Rectal smooth muscle tissue (tissue), 1 donor: ENCODE results near the gene ANKIB1.
A peak's percentile ranks its signal among the peaks of the same experiment; 100 is the strongest.

ENCODE experiments used
- H3K27ac ChIP-seq: one replicate; pipeline ENCODE4 v1.7.0; 2013; ENCODE audit warnings: low read depth, low read length, inconsistent platforms
- H3K27me3 ChIP-seq: one replicate; pipeline ENCODE4 v1.7.0; 2013; ENCODE audit warnings: low read length; ENCODE audit not compliant: control insufficient read depth, insufficient read depth
- H3K36me3 ChIP-seq: one replicate; pipeline ENCODE4 v1.7.0; 2013; ENCODE audit warnings: low read length; ENCODE audit not compliant: control insufficient read depth, insufficient read depth
- H3K4me1 ChIP-seq: one replicate; pipeline ENCODE4 v1.7.0; 2013; ENCODE audit warnings: low read length; ENCODE audit not compliant: control insufficient read depth, insufficient read depth
- H3K4me3 ChIP-seq: one replicate; pipeline ENCODE4 v1.7.0; 2013; ENCODE audit warnings: low read length
- H3K9ac ChIP-seq: one replicate; pipeline ENCODE4 v1.7.0; 2013; ENCODE audit warnings: low read length

The ANKIB1 gene

DNA sequence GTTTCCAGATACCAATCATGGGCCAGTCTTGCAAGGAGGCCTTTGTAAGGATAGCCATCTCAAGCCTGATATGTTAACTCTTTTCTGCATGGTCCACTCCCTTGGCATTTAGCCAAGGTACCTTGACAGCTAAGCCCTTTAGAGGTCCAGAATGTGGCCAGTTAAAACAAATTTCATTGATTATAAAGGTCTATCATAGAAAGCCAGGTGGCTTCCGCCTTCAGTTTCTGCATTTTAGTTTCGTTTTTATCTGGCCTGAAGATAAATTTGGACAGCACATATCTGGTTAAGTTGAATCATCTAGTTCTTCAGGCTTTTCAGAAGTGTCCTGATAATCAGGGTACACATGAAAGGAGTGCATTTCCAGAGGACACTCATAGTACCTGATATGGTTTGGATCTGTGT, 30.7 kb downstream of the ANKIB1 start:
- no peaks in the 10 kb centered on the region for H3K27me3 ChIP-seq

DNA sequence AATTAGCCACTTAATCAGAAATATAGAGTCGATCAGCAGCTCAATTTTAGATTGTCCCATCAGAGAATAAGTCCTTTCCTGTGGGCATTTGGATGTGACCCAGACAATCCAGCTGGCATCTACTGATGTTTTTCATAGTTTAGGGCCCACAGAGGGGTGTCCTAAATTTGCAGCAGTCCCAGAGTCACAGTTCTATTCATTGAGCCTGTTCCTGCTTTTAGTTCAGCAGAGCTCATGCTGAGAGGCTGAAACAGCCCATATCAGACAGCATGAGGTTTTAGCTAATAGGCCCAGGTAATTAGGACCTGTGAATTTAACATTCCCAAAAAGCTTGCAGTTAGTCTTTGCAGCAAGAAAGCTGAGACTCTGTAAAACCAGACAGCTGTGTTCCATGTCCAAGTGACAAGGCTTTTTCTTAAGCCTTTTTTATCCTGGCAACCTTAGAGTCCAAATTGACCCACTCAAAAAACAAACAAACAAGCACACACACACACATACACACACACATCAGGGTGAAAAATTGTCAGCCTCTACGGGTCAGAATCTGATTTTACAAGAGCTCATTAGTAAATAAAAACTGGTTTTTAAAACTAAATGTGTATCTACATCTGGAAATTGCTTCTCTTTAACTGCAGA, 33.7 kb downstream of the ANKIB1 start:
- H3K27ac ChIP-seq: no peak overlapping the region
- no peak overlapping the region for H3K4me3 ChIP-seq
- no peaks in the 10 kb centered on the region for H3K4me1 ChIP-seq
- no peaks in the 10 kb centered on the region for H3K27me3 ChIP-seq
- H3K36me3 ChIP-seq: no peaks in the 10 kb centered on the region
- H3K9ac ChIP-seq: no peak overlapping the region

More for the DNA sequence above, 30.7 kb downstream of the ANKIB1 start:
- Histone ChIP-seq H3K4me3 (no peak overlapping the region), H3K4me1 (no peaks in the 10 kb centered on the region), H3K27ac (no peak overlapping the region), H3K36me3 (no peaks in the 10 kb centered on the region), H3K9ac (no peak overlapping the region)

GRCh38 chr7:92281031-92281430, 35.3 kb downstream of the ANKIB1 start:
- no peaks in the 10 kb centered on the region for H3K36me3 ChIP-seq
- no peaks in the 10 kb centered on the region for H3K4me1 ChIP-seq
- H3K9ac ChIP-seq: no peak overlapping the region
- H3K4me3 ChIP-seq: no peak overlapping the region
- no peak overlapping the region for H3K27ac ChIP-seq
- no peaks in the 10 kb centered on the region for H3K27me3 ChIP-seq

GRCh38 chr7:92282221-92282814, 36.5 kb downstream of the ANKIB1 start:
- Histone ChIP-seq H3K36me3 (no peaks in the 10 kb centered on the region), H3K27me3 (no peaks in the 10 kb centered on the region), H3K27ac (no peak overlapping the region), H3K4me1 (no peaks in the 10 kb centered on the region), H3K9ac (no peak overlapping the region), H3K4me3 (no peak overlapping the region)

- Histone ChIP-seq H3K4me1 (no peaks in the 10 kb centered on the region), H3K4me3 (no peak overlapping the region), H3K27me3 (no peaks in the 10 kb centered on the region), H3K9ac (no peak overlapping the region), H3K27ac (no peak overlapping the region), H3K36me3 (no peaks in the 10 kb centered on the region)
Measured at GRCh38 chr7:92282930-92283329, 37.2 kb downstream of the ANKIB1 start.

DNA sequence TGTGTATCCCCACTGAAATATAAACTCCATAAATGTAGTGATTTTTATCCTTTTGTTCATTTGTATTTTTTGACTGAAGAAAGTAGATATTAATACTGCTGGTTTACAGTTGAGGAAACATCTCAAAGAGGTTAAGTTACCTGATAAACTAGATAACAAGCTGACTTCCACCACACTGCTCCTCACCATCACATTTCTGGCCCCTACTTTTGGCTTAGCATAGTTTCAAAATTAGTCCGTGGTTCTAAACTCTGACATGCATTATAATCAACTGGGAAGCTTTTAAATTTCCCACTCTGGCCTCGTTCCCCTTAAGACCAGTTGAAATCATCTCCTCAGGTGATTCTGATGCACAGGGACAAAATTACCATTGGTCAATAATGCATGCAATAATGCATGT, 43.5 kb downstream of the ANKIB1 start:
- no peaks in the 10 kb centered on the region for H3K36me3 ChIP-seq
- no peak overlapping the region for H3K9ac ChIP-seq
- no peak overlapping the region for H3K27ac ChIP-seq
- no peak overlapping the region for H3K4me3 ChIP-seq
- H3K4me1 ChIP-seq: no peaks in the 10 kb centered on the region
- H3K27me3 ChIP-seq: no peaks in the 10 kb centered on the region

DNA sequence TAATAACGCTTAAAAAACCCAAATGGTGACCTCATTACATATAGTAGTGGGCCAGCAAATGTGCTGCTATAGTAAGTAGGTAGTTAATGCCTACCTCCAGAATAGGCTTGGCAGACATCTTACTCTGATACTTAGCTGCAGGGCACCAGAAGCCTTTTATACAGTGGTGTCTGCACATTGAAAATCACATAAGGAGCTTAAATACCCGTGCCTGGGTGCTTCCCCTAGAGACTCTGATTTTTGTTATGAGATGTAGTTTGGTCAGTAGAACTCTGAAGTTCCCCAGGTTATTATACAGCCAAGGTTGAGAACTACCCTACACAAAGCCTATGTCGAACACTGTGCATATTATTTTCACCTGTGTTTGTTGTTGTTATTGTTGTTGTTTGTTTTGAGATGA, 47.2 kb downstream of the ANKIB1 start:
- H3K36me3 ChIP-seq: no peaks in the 10 kb centered on the region
- peaks cover 2% of the 10 kb centered on the region for H3K4me1 ChIP-seq
- H3K9ac ChIP-seq: no peak overlapping the region
- no peaks in the 10 kb centered on the region for H3K27me3 ChIP-seq
- H3K4me3 ChIP-seq: no peak overlapping the region
- no peak overlapping the region for H3K27ac ChIP-seq

- Histone ChIP-seq H3K4me1 (peaks cover 2% of the 10 kb centered on the region), H3K4me3 (peak overlapping the region; percentile 3), H3K27ac (peak overlapping the region; percentile 22), H3K9ac (no peak overlapping the region), H3K36me3 (no peaks in the 10 kb centered on the region), H3K27me3 (no peaks in the 10 kb centered on the region)
Measured at GRCh38 chr7:92293896-92294590, 48.3 kb downstream of the ANKIB1 start.

DNA sequence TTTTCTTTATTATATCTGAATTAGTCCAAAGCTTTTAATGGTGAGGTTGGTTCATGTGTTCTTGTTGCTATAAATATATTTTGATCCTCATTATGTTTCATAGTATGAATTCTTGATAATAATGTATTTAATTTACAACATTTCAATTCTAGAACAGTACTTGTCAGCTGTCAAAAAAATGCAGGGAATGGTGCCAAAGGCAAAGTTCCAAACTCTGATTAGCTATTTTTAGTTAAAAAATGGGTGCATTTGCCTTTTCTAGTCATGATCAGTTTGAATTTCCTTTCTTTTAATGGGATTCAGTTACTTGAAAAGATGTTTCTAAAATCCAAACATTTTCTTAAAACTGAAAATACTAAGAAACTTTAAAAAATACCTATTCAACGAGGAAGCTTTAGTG, 49.6 kb downstream of the ANKIB1 start:
- H3K27ac ChIP-seq: no peak overlapping the region
- H3K27me3 ChIP-seq: no peaks in the 10 kb centered on the region
- no peak overlapping the region for H3K4me3 ChIP-seq
- no peaks in the 10 kb centered on the region for H3K36me3 ChIP-seq
- H3K4me1 ChIP-seq: peaks cover 2% of the 10 kb centered on the region
- H3K9ac ChIP-seq: no peak overlapping the region

DNA sequence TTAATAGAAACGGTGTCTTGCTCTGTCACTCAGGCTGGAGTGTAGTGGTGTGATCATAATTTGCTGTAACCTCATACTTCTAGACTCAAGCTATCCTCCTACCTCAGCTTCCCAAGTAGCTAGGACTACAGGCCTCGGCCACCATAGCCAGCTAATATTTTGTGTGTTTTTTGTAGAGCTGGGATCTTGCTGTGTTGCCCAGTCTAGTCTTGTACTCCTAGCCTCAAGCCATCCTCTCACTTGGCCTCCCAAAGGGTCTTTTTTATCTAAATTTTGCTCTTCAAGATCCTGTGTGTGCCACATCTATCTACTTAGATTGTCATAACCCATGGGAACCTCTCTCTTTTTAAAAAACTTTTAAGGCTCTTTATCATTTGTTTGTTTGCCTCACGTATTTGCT, 50.5 kb downstream of the ANKIB1 start:
- H3K27me3 ChIP-seq: no peaks in the 10 kb centered on the region
- H3K4me3 ChIP-seq: no peak overlapping the region
- no peak overlapping the region for H3K9ac ChIP-seq
- H3K36me3 ChIP-seq: no peaks in the 10 kb centered on the region
- peaks cover 2% of the 10 kb centered on the region for H3K4me1 ChIP-seq
- H3K27ac ChIP-seq: no peak overlapping the region

DNA sequence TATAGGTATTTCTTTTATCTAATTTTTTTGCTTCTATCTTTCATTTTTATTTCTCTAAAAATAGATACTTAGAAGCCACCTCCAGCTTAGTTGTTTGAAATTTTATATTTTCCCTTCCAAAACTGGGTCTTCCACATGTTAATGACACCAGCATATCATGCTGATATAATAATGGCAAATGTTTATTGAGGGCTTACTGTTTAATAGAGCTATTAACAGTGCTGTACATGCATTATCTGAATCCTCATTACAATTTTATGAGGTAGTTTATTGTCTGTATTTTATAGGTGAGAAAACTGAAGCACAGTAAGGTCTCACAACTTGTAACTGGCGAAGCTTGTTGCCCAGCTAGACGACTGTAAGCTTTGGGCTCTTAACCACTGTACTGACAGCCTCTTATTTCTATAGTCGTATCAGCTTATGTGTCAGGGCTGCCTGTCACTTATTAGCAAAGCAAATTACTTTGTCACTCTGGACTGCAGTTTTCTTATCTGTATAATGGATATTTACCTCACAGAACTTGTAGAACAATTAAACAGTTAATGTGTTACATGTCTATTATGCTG, 51.2 kb downstream of the ANKIB1 start:
- Histone ChIP-seq H3K9ac (no peak overlapping the region), H3K4me1 (peaks cover 2% of the 10 kb centered on the region), H3K4me3 (no peak overlapping the region), H3K27me3 (no peaks in the 10 kb centered on the region), H3K36me3 (no peaks in the 10 kb centered on the region), H3K27ac (no peak overlapping the region)

DNA sequence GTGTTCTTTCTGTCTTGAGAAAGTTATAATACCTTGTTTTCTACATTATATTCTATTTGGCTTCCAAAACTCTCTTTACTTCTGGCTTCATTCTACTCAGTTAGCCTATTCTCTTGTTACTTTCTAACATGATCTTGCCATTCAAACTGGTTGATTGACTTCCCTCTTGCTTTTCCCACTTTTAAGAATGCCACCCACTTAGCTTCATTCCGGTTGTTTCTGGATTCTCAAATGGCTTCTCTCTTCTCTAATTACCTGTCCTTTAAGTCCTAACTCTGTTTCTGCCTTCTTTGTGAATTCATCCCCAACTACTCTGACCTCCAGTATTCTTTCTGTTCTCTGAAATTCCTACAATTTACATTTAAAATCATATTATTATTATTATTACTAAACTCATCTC, 52.0 kb downstream of the ANKIB1 start:
- H3K36me3 ChIP-seq: no peaks in the 10 kb centered on the region
- H3K9ac ChIP-seq: no peak overlapping the region
- H3K4me1 ChIP-seq: peaks cover 2% of the 10 kb centered on the region
- no peak overlapping the region for H3K4me3 ChIP-seq
- H3K27ac ChIP-seq: no peak overlapping the region
- H3K27me3 ChIP-seq: no peaks in the 10 kb centered on the region
